Measurements from ENCODE around the gene FBXO42. TPM values are rescaled to one million over a fixed set of nuclear protein-coding genes. Genes with fewer than 3 reads are reported as not detected.
A peak's percentile ranks its signal among the peaks of the same experiment; 100 is the strongest.

Gene FBXO42
- total and polyA plus RNA-seq, 2 of the 8 experiments (the other 6 are each of a cell fraction or from before 2014, with no cell fraction given), result 15.1 to 17.0 TPM

DNA sequence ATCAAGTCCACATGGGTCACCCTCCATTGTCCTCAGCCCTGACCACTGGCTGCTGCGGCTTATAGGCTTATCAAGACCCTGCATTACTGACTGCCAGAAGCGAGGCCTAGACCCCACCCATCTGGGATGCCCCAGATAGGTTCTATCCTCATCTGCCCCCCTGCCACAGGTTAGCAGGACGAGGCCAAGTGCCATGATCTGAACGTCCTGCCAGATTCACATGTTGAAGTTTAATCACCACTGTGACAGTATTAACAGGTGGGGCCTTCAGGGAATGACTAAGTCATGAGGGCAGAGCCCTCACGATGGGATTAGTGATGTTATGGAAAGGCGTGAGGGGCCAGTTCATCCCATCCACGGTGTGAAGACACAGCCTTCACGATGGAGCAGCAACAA, 109.1 kb downstream of the FBXO42 start:
- POLR2A ChIA-PET (ENCODE audit: partially characterized antibody), result interaction anchor here (1.1 kb wide), 1 partner anchor 15 kb away, joined by 4 read pairs; no protein-coding TSS in a partner anchor

More for the DNA sequence above, 109.1 kb downstream of the FBXO42 start:
- Histone ChIP-seq H3K9me3 (ENCODE audit: insufficient read depth in 2 of 2, low read depth in 1 of 2, low read length in 1 of 2) (no peaks in the 10 kb centered on the region), H2AK5ac (ENCODE audit: low read depth, low read length) (no peak overlapping the region), H3K18ac (ENCODE audit: extremely low read depth, low read length) (no peak overlapping the region), H3K4me1 (replicated peaks in 1 of 4; ENCODE audit: control insufficient read depth in 3 of 4, insufficient read depth in 4 of 4, low read length in 3 of 4) (peaks cover 0 to 3% (median 0%) of the 10 kb centered on the region in 4 experiments; a peak in 1 of 7 replicates), H2BK15ac (ENCODE audit: low read length) (no peak overlapping the region), H2BK120ac (replicated peaks; ENCODE audit: low read depth, low read length) (no peak overlapping the region), H3K56ac (replicated peaks; ENCODE audit: insufficient read length, low read depth, low read length) (no peak overlapping the region), H4K5ac (ENCODE audit: insufficient read length, low read depth, low read length) (no peak overlapping the region), H4K8ac (ENCODE audit: extremely low read depth, insufficient read depth, low read length) (no peak overlapping the region), H3K79me2 (ENCODE audit: control insufficient read depth in 1 of 2, insufficient read depth in 2 of 2, low read length in 2 of 2) (no peaks in the 10 kb centered on the region), H3K23ac (ENCODE audit: insufficient read length) (no peak overlapping the region), H2BK20ac (ENCODE audit: low read length) (no peak overlapping the region), H2BK5ac (ENCODE audit: low read depth, low read length) (no peak overlapping the region), H3K36me3 (ENCODE audit: control insufficient read depth in 2 of 4, insufficient read depth in 4 of 4, low read length in 3 of 4) (peaks cover 0 to 4% (median 0%) of the 10 kb centered on the region in 4 experiments; a peak in 2 of 8 replicates), H3K4me2 (ENCODE audit: insufficient read depth in 1 of 2, low read depth in 2 of 2, low read length in 2 of 2) (no peak overlapping the region), H3K9ac (replicated peaks in 1 of 4; ENCODE audit: extremely low read depth in 1 of 4, low read depth in 3 of 4, low read length in 3 of 4) (no peak overlapping the region), H3K4ac (replicated peaks; ENCODE audit: insufficient read length, low read depth, low read length) (no peak overlapping the region), H3K27ac (ENCODE audit: low read depth, low read length) (no peak overlapping the region), H3K27me3 (replicated peaks in 1 of 4; ENCODE audit: control insufficient read depth in 3 of 4, extremely low read depth in 1 of 4, insufficient read depth in 3 of 4, low read length in 3 of 4) (no peaks in the 10 kb centered on the region), H2AFZ (ENCODE audit: low read length) (no peak overlapping the region), H3K14ac (ENCODE audit: insufficient read length) (no peak overlapping the region), H3K23me2 (ENCODE audit: low read depth, low read length) (no peaks in the 10 kb centered on the region), H2BK12ac (ENCODE audit: low read depth, low read length) (no peak overlapping the region), H3K79me1 (ENCODE audit: low read depth, low read length) (no peaks in the 10 kb centered on the region), H4K20me1 (replicated peaks in 1 of 2; ENCODE audit: control insufficient read depth in 1 of 2, insufficient read depth in 2 of 2, low read length in 2 of 2) (peaks cover 2 to 5% of the 10 kb centered on the region in 2 experiments), H4K91ac (replicated peaks; ENCODE audit: insufficient read length, low read length) (no peak overlapping the region), H3K4me3 (ENCODE audit: extremely low read depth in 1 of 4, insufficient read depth in 2 of 4, low read depth in 3 of 4, low read length in 4 of 4) (no peak overlapping the region)
- DNase-seq (ENCODE audit: low read depth in 1 of 2, low spot score in 2 of 2), result no peak
- CTCF ChIA-PET (ENCODE audit: partially characterized antibody), result interaction anchor here (0.6 to 9.0 kb wide), 17 partner anchors 11 to 174 kb away, joined by 3 to 106 read pairs (median 7); partner anchors contain the start of genes ARHGEF19 and CPLANE2
- 86% methylated on average over 8 of the region's 8 CpGs; no CpG with 5 or more reads in 1 of the 2 experiments for WGBS, 2 experiments (ENCODE audit: extremely low coverage in 1 of 2, insufficient coverage in 1 of 2, insufficient read length in 1 of 2, insufficient replicate concordance in 2 of 2, low coverage in 1 of 2, low lambda C conversion rate in 2 of 2, missing lambda C conversion rate in 1 of 2)
- TF ChIP-seq, protein P1, sequence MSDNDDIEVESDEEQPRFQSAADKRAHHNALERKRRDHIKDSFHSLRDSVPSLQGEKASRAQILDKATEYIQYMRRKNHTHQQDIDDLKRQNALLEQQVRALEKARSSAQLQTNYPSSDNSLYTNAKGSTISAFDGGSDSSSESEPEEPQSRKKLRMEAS (IDR thresholded peaks at IDR 0.05), result no peak
- TF ChIP-seq POLR2AphosphoS5 (IDR thresholded peaks at IDR 0.05; ENCODE audit: low read depth, low read length), result peak; percentile 27; the same call in 1 of the 2 replicates
- FAIRE-seq, result no peak
